Pulmonary artery endothelial cell (primary cell): ENCODE data around the gene CLUH. TPM values are rescaled to one million over a fixed set of nuclear protein-coding genes. Genes with fewer than 3 reads are reported as not detected.

Source experiments
- DNase-seq: peaks from one replicate; pipeline ENCODE4 v3.0.0-alpha.2; 2011; ENCODE audit warnings: low read depth, low spot score
- total RNA-seq: library from RNA; depleted of rRNA; stranded (reverse); fragments of >200 nt; gene quantifications from 2 replicates; pipeline ENCODE4 v1.2.3, GENCODE V29; 2014

Gene CLUH, protein sequence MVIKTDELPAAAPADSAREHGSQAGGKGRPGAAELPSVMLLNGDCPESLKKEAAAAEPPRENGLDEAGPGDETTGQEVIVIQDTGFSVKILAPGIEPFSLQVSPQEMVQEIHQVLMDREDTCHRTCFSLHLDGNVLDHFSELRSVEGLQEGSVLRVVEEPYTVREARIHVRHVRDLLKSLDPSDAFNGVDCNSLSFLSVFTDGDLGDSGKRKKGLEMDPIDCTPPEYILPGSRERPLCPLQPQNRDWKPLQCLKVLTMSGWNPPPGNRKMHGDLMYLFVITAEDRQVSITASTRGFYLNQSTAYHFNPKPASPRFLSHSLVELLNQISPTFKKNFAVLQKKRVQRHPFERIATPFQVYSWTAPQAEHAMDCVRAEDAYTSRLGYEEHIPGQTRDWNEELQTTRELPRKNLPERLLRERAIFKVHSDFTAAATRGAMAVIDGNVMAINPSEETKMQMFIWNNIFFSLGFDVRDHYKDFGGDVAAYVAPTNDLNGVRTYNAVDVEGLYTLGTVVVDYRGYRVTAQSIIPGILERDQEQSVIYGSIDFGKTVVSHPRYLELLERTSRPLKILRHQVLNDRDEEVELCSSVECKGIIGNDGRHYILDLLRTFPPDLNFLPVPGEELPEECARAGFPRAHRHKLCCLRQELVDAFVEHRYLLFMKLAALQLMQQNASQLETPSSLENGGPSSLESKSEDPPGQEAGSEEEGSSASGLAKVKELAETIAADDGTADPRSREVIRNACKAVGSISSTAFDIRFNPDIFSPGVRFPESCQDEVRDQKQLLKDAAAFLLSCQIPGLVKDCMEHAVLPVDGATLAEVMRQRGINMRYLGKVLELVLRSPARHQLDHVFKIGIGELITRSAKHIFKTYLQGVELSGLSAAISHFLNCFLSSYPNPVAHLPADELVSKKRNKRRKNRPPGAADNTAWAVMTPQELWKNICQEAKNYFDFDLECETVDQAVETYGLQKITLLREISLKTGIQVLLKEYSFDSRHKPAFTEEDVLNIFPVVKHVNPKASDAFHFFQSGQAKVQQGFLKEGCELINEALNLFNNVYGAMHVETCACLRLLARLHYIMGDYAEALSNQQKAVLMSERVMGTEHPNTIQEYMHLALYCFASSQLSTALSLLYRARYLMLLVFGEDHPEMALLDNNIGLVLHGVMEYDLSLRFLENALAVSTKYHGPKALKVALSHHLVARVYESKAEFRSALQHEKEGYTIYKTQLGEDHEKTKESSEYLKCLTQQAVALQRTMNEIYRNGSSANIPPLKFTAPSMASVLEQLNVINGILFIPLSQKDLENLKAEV (N-terminal part only)
- 69.9 and 71.6 TPM in 2 replicates for total RNA-seq

DNA sequence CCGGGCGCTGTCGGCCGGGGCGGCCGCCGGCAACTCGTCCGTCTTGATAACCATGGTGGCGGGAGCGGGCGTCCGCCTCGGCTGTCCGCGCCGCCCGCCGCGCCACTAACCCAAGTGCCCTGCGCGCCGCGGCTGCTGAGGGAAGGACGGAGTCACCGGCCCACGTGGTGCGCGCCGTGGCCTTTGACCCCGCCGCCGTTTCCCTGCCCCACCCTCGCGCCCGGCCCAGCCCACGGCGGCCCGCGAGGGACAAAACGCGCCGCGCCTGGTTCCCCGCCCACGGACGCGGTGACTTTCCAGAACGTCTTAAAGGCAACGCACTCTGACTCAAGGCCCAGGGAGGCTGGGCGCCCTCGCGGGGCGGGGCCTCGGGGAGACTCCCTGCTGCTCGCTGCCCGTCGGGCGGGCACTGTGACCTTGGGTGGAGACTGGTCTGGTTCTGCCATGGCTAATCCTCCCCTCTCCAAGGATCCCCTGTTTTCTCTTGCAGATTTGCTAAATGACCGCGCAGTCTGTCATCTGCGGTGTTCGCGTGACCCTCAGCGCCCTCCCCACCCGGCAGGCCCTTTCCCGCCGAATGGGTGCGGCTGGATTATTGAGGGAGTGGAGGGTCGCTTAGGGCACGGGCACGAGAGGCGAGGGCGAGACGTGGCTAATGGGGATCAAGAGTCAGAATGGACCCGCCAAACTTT, at the start of gene CLUH:
TSS of gene CLUH (minus strand) at position 157 of the 692 bp plus-strand sequence. CDS start at position 54, 103 bp downstream.
- peak; percentile 88 for DNase-seq

DNA sequence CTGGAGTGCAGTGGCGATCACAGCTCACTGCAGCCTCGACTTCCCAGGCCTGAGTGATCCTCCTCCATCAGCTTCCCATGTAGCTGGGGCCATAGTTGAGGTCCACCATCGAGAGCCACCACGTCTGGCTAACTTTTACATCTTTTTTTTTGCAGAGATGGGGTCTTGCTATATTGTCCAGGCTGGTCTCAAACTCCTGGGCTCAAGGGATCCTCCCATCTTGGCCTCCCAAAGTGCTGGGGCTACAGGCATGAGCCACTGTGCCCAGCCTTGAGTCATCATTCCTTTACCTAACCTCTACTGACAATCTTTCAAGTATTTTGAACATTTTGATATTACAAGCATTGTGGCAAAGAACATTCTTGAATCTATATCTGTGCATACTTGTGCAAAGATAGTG, 47.3 kb upstream of the CLUH start:
- no peak for DNase-seq

DNA sequence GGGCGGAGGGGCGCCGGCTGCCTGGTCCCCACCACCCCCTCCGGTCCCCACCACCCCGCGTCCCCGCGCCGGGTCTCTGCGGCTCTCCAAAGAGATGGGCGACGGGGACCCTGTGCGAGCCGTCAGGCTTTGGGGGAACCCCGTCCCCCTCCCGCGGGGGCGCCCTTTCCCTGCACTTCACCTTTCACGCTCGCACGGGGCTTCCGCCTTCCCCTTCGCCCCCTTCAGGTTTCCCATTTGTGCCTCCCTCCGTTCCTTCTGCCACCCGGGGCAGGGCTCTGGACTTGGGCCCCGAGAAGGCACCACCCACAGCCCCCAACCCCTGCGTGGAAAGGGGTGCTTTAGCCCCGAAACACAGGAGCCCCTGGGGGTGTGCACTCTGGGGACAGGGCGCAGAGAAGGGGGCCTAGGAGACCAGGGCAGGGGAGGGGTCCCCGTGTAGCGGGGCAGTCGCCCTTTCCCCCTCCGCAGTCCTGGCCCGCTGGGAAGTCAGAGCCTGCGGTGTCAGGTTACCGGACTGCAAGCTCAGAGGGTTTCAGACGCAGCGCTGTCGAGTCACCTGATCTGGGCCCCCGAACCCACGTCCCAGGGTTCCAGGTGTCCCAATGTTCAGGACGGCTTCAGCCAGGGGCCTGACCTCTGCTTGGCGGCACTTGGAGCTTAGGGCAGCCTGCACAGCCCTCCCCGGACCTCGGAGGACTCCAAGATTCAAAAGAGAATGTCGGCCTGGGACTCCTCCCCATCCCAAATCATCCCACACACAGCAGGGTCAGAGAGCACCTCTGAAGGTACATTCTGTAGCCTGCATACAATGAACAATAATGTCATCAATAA, 44.5 kb upstream of the CLUH start:
- no peak for DNase-seq

DNA sequence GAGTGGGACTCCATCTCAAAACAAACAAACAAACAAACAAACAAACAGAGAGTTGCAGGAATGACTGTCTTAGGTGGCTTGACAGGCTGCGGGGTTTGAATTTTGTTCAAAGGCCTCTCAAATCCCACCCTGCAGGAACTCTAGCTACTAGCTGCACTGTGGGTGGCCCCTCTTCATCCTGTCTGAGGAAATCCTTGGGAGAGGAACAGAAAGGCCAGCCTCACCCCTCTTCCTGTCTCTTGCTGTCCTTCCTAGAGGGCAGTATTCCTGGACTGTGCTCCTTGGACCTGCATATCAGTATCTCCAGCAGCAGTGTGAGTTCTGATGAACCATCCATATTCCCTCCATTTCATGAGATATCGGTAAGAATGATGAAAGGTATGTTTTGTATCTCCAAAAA, 39.9 kb upstream of the CLUH start:
- no peak for DNase-seq

DNA sequence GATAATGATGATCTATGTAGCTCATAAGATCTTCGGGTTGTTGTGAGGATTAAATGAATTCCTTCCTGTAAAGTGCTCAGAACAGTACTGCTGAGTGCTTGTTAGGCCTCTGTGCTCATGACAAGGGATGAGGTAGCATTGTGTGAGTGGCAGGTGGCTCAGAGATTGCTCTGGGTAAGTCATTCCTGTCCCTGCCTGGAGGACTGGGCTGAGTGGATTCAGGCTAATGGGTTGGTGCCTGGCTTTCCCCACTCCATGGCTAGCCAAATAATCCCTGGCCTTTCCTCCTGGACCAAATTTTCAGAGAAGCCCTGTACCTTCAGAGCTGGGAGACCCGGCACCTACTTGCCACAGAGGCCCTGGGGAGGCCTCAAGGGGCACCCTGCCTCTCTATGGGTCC, 39.2 kb upstream of the CLUH start:
- no peak for DNase-seq

DNA sequence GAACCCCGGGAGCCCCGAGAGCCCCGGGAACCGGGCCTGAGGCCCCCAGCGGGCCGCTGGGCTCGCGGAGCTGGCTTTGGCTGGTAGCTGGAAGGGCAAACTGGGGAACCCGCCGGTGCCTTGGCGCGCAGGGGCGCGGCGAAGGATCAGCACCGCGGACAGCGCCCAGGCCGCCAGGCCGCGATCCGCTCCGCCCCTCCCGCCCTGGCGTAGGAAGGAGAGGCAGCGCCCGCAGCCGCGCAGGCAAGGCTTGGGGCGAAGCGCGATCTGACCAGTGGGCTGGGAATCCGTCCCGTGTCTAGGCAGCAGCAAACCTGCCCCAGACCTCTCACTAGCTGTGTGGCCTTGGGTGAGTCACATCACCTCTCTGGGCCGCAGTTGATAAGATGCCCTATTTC, 38.2 kb upstream of the CLUH start:
- DNase-seq = no peak

DNA sequence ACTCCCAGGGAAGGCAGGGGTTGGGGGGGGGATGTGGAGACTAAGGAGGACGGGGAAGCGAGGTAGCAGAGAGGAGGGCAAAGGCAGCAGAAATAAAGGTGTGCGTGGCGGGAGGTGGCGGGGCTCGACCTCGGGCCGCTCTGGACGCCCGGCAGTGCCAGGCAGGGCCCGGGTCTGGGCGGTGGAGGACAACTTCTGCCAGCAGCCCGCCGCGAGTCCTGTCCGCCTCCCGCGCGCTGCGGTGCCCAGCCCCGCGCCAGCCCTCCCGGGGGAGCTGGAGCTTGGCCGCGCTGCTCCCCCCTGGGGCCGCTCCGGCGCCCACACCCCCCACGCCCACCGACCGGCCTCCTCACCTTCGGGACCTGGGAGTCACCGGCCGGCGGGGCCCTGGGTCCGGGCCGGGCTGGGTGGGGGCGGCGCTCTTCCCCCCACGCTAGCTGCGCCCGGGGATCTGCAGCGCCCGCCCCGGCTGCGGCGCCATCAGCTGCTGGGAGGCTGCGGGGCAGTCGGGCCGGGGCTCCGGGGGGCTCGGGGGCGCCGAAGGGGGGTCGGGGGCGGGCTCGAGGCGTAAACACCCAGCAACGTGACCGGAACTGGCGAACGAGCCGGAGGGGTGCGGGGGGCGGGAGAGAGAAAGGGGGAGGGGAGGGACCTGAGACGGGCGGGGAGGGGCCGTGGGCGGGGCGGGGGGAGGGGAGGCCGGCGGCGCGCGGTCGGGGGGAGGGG, 37.7 kb upstream of the CLUH start, which contains the start of gene CCDC92B:
TSS of gene CCDC92B (minus strand) at position 595 of the 726 bp plus-strand sequence. CDS start 14,507 bp downstream, outside the sequence.
- no peak for DNase-seq

DNA sequence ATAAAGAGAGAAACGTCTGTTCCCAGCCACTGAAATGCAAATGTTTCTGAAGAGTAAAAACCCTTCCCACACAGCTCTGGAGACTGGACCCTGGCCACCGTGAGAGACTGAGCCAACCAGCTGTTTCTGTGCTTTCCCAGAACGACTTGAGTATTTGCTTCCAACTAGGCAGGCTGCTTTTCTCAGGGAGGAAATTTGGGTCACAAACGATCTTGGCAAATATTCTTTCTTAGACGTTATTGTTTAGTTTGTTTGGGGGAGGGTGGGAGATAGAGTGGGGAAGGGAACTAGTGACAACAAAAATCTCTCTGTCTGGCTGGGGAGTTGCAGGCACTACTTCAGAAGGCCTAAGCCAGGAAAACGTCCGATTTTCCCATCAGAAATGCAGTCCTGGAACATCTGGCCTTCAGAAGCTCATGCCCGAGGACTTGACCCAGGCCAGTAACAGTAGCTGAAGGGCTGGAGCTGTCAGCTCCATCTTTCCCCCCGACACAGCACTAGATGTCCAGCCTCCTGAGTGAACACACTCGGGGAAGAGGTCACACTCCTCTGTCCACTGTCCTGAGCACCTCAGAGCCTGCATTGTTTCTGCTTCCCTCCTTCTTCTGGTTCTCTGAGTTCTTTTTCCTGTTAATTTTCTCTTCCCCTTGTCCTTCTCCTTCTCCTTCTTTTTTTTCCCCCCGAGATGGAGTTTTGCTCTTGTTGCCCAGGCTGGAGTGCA, 33.9 kb upstream of the CLUH start:
- no peak for DNase-seq

DNA sequence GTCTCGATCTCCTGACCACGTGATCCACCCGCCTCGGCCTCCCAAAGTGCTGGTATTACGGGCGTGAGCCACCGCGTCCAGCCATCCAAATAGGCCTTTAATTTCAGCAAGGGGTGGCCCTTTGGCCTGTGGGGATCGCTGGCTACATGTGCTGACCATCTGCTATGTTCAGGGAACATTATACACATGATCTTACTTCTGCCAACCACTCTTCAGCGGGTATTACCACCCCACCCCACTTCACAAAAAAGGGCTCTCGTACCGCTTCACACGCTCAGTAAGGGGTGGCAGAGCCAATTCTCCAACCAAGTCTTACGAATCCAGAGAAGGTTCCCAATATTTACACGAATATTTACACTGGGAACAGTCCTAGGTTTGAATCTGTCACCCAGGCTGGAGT, 26.1 kb upstream of the CLUH start:
- DNase-seq = no peak

DNA sequence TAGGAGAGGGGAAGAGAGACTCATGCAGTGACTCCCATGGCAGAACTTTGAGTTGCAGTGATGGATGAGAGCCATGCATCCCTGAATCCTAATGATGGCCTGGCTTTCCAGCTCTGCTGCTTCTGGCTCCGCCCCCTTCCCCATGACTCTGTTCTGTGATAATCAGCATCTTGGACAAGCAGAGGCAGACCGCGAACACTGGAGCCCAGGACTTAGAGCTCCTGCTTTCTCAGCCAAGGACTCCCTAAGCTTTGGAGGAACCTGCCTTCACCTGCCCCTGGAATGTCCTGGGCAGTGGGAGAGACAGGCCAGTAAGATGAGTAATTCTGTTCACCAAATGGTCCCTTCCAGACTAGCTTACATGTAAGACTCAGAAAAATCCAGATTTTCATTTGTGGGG, 25.4 kb upstream of the CLUH start:
- DNase-seq = no peak

DNA sequence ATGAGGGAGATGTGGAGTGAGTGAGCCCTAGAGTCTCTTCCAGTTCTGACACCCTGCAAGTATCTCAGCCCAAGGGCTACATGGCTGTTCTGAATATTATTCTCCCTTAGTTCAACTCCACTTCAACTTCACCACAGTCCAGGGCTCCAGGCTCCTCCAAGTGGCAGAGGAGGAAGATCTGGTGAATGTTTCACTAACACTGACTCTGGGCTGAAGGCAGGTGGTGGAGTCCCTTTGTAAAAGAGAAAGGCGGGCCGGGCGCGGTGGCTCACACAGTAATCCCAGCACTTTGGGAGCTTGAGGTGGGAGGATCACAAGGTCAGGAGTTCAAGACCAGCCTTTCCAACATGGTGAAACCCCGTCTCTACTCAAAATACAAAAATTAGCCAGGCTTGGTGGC, 24.3 kb upstream of the CLUH start:
- DNase-seq = no peak

DNA sequence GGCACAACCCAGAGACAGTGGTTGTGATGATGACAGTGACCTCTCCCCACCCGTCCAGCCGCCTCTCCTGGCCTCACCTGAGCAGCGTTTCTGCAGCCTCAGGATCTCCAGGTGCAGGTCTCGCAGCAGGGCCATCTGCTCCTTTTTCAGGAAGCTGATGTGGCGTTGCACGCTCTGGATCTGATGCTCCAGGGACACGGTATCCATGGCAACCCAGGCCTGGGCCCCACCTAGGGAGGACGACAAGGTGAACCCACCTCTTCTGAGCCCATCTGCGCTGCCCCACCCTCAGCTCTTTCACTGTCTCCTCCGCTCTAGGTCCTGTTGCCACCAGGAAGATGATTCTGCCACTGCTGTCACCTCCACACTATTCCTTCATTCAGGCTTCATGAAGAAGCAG, 23.4 kb upstream of the CLUH start:
- no peak for DNase-seq

DNA sequence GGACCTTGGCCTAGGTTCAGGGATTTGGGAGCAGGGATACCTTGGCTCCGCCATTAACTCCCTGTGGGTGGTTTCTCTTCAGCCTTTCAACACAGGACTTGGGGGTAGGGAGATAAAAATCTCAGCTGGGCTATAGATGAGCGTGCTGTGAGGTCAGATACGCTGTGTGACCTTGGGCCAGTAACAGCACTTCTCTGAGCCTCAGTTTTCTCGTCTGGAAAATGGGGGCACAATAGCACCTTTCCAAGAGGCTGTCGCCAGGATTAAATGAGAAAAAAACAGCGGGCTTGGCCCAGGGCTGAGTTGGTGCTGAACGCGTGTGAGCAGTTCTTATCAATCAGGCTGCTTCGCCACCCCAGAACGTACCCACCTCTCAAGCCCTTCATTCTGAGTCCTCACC, 20.2 kb upstream of the CLUH start:
- no peak for DNase-seq

DNA sequence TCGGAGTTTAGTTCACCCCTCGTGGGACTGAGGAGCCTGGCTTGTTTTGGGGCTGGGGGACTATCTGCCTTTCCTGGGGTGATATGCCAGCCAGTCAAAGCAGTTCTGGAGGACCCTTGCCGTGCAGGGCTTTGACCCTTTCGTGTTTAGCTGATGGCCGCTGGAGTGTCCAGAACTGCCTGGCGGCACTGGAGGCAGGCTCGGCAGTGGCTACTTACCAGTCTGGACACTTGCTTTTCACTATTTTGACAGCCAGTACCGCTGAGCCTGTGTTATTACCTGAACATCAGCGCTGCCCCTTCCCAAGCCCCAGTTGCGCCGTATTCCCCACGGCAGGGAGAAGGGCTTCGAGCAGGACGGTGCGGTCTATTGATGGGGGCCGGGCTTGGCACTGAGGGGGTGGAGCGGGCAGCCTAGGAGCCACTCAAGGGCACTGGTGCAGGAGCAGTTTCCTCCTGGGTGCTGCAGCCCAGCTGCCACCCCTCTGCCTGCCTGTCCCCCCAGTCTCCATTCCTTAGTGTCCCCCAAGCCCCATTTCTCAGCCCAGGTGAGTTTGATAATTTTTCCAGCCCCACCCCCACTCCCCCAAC, 19.3 kb upstream of the CLUH start:
- DNase-seq = no peak

DNA sequence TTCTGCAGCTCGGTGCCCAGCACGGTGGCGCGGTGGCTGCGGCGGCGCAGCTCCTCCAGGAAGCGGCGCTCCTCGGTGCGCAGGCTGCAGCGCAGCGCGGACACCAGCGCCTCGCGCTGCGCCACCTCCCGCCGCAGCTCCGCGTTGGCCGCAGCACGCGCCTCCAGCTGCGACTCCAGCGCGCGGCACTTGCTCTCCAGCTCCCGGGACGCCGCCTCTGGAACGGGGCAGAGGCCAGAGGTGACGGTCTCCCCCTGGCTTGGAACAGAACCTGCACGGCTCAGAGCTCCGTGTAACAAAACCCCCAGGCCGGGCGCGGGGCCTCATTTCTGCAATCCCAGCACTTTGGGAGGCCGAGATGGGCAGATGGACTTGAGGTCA, 13.2 kb upstream of the CLUH start:
- no peak for DNase-seq

DNA sequence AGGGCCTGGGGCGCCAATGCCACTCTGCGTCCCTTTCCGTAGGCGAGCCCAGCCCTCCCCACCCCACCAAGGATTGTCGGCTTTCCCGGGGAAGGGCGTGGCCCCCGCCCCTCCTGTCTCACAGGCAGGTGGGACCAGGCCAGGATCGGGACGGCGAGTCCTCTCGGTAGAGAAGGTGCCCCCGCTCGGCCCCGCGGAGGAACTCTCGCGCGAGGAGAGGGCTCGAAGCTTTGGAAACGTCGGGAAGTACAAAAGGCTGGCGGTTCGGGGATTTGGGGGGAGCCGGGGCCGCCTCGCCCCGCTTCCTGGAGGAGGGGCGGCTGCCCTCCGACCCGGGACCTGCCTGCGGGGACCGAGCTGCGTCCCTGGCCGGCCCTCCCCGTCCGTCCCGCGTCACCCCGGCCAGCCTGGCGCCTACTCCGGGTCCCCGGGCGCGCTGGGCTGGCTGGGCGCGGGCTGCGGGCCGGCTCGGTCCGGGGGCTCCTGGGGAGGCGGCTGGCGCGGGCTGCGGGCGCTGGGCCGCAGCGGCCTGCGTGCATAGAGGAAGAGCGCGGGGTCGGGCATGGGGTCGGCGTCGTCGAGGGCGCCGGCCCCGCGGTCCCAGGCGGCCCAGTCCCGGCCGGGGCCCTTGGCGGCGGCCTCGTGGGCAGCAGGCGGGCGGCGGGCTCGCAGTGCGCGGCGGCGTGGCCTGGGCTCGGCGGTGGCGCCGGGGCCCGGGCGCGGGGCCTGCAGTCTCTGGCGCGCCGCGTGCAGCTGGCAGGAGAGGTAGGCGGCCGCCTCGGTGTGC, 12.6 kb upstream of the CLUH start:
- DNase-seq = no peak

DNA sequence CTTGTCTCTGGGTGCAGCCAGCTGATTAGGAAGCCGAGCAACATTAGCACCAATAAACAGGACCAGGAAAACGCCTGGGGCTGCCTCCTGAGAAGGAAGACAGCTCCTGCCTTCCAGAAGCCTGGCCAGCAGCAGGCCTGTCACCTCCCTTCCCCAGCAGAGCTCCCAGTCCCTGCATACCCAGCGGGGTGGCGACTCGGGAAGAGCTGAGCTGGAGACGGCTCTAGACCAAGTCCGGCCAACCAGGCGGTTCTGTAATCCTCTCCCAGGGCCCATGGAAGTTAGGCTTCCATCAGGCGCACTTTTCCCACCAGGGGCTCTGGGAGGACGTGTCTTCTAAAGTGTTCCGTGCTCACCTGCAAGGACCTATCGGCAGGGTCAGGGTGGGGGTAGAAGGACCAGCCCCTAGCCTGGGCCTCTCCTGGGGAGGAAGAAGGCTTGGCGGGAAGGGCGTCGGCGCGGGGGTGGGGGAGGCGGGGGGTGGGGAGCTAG, 12.0 kb upstream of the CLUH start:
- no peak for DNase-seq
